ENCODE results near the gene TMPRSS3.
"Not testable (repeated sequence)": the region's sequence is repeated elsewhere in the genome, so short reads cannot be mapped to it uniquely, and the experiment has no call there.

The TMPRSS3 gene

DNA sequence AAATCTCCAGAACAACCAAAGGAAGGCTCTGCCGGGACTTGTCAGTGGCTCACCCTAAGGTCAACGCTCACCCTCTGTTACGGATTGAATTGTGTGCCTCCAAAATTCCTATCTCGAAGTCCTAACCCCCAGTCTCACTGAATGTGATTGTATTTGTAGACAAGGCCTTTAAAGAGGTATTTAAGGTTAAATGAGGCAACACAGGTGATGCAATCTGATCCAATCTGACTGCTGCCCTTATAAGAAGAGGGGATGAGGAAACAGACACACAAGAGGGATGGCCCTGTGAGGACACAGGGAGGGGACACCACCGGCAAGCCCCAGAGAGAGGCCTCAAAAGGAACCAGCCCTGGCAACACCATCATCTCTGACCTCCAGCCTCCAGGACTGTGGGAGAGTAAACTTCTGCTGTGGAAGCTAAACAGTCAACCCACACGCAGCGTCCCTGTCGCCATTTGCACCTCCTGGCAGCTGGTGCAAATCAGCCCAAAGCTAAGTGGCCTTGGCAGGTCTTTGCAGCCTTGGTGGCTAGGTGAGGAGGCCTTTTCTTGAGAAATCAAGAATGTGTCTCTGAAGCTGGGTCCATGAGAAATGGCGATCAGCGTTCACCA is 32.1 kb upstream of the TMPRSS3 start:
- no peak for DNase-seq (ENCODE audit: low read depth in 2 of 2)

DNA sequence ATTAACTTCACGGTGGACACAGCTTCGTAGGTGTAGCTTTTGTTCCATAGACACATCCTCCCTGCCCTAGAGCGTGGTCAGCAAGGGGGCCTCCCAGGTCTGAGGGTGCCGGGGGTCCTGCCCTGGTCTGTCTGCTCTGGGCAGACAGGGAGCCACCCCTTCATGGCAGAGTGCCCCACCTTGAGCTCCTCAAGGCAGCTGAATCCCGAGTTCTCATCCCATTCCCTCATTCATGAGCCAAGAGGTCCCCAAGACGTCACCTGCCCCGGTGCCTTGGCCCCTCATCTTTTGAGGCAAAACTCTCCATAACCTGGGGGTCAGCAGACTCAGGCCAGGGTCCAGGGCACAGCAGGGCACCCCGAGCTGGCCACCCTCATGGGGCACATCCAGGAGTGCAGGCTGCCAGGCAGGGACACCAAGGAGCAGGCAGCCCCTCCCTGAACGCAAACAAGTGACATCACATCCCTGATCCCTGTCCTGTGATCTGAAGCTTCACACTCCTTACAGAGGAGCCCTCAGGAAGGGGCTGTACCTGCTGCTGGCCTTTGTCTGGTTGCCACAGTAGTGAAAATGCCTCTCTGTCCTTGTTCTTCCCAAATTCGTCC is 31.1 kb upstream of the TMPRSS3 start:
- no peak for DNase-seq (ENCODE audit: low read depth in 2 of 2)

DNA sequence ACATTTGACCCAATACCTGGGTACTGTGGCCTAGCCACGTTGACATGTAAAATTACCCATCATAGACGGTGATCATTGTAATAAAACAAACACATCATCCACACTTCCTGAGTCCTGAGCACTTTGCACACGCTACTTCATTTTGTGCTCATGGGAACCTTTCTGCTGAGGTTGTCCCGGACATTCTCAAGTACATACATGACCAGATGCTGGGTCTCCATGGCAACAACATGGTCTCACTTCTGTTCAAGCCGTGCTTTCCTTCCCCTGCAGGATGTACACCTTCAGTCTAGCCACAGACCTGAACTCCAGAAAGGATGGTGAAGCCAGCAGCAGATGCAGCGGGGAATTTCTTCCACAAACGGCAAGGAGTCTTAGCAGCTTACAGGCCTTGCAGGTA is 30.6 kb upstream of the TMPRSS3 start:
- DNase-seq (ENCODE audit: low read depth in 2 of 2), result no peak

DNA sequence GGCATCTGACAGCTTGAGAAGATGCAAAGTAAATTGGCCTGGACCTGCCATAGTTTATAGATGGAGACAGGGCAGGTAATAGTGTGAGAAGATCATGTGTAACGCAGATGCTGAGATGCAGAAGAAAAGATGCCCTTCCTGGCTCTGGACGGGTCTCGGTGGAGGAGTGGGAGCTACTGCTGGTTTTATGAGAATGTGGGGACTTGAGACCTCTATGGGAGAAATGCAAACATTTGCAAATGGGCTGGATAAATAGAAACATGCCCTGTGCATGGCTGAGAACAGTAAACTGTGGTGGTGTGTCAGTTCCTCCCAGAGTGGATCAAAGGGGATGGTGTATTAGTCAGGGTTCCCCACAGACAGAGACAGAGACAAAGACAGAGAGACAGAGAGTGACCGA is 29.7 kb upstream of the TMPRSS3 start:
- no peak for DNase-seq (ENCODE audit: low read depth in 2 of 2)

DNA sequence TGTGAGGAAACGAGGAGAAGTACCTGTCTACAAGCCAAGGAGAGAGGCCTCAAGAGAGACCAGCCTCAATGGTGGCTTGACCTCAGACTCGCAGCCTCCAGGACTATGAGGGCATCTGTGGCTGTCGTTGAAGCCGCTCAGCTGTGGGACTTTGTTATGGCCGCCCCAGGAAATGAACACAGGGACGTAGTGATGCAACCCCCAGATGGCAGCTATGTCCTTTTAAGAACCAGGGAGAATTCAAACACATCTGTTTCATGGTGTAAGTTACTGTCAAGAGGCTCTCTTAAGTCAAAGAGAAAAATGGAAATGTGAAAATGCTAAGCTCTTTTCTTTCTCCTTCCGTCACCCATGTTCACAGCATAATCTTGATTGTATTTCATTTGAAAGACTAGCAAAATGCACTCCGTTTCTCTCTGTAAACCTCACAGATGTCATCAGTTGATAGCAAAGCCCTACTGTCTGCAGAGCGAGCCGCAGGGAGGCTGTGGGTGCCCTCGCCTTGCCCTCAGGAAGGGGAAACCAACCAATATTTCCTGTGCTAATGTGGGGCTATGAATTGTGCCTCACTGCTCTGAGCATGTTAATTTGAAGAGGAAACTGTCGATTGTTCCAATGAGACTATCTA is 29.2 kb upstream of the TMPRSS3 start:
- peak; percentile 54 to 64 for DNase-seq (ENCODE audit: low read depth in 2 of 2)

DNA sequence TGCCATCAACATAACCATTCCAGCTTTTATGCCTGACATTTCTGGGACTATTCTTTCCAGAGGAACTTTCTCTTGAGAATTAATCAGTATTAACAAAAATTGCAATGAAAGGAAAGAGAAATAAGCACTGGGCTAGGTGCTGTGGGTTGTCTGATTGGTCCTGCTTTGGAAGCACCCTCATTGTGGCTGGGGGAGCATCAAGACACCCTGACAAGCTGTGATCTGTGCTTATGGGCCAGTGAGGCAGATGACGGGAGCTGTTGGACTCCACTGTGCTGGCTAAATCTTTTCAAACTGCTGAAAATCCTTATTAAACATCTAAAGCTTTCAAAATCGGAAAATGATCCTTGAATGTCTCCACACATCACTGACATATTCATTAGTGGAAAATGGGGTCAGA is 27.8 kb upstream of the TMPRSS3 start:
- no peak for DNase-seq (ENCODE audit: low read depth in 2 of 2)

DNA sequence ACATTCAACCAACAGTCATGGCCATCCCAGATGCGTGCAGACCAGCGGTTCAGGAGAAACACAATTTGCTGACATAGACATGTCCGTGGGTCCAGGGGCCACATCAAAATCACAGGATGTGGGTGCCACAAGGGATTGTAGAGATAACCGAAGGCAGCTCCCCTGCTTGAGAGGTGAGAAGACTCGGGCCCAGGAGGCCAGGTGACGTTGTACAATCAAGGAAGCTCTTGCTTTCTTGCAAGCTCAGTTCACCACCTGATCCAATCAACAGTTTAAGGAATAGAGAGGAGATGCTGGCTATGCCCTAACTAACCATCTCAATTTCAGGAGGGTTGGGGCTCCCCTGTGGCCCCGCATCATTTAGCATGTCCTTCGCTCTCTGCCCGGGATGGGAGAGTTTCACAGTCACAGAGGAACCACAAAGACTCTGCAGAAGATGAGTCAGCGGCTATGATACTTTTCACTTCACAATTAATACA is 27.4 kb upstream of the TMPRSS3 start:
- no peak for DNase-seq (ENCODE audit: low read depth in 2 of 2)

DNA sequence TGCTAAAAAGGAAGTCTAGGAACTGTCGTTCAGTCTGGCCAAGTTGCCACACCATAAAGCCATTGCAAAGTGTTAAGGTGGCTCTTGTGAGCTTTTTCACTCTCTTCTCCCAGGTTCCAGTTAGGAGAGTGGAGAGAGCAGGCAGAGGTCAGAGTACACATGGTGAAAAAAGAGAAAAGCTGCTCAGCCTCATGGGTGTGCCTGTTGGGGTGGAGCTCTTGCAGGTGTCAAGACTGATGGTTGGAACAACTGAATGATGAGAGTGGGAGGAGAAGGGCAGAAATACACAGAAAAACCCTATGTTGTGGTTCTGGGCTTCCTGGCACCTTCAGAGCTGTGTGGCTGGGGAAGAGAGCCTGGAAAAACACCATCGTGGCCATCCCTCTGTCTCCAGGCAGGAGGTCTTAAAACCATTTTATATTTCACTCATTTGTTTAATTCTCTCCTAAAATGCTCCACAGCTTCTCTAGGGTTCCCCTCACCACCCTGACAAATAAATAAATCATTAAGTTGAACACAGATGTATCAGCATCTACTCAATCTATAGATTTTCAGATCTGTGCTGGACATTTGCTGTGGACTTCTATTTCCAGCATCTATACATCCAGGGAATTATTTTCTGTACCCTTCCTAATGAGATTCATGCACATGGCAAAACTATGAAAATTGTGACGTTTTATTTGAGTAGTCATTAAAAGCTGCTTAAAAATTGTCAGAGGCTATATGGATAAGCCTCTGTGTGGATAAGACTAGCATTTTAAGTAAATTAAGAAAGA is 25.4 kb upstream of the TMPRSS3 start:
- DNase-seq (ENCODE audit: low read depth in 2 of 2), result no peak

DNA sequence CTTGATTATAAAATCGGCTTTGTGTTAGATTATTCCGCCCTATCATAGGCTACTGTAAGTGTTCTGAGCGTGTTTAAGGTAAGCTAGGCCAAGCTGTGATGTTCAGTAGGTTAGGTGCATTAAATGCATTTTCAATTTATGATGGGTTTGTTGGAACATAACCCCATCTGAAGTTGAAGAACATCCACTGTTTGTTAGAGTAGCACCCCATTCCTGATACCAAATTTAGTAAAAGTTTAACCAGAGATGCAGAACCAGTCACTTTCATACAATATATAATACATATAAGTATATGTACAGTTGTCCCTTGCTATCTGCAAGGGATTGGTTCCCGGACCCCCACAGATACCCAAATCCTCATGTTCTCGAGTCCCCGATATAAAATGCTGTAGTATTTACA is 24.0 kb upstream of the TMPRSS3 start:
- no peak for DNase-seq (ENCODE audit: low read depth in 2 of 2)

DNA sequence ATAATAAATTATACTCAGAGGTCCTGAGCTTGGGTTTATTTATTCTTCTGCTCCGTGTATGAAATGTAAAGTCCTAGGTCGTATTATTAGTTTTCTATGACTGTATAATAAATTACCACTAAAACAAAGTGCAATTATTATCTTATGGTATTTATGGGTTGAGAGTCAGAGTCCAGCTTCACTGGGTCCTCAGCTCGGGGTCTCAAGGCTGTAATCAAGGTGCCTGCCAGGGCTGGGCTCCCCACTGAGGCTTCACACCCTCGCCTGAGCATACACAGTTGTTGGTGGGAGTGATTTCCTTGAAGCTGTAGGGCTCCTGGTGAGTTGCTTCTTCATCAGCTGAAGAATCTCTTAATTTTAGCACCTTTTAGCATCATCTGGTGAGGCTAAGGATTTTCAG is 23.0 kb upstream of the TMPRSS3 start:
- no peak for DNase-seq (ENCODE audit: low read depth in 2 of 2)

DNA sequence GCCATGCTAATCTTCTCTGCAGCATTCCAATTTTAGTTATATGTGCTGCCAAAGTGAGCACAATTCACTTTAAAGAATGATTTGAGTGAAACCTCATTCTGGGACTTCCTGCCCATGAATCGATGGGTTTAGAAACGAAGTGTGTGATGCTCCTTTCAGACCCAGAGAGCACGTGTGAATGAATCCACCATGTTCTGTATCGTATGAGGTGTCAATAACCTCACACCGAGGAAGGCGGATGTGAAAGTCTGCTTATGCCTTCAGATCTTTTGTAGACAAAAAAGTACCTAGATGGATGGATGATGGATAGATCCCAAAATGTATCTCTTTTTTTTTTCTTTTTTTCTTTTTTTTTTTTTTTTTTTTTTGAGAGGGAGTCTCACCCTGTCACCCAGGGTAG is 21.7 kb upstream of the TMPRSS3 start:
- no peak for DNase-seq (ENCODE audit: low read depth in 2 of 2)

DNA sequence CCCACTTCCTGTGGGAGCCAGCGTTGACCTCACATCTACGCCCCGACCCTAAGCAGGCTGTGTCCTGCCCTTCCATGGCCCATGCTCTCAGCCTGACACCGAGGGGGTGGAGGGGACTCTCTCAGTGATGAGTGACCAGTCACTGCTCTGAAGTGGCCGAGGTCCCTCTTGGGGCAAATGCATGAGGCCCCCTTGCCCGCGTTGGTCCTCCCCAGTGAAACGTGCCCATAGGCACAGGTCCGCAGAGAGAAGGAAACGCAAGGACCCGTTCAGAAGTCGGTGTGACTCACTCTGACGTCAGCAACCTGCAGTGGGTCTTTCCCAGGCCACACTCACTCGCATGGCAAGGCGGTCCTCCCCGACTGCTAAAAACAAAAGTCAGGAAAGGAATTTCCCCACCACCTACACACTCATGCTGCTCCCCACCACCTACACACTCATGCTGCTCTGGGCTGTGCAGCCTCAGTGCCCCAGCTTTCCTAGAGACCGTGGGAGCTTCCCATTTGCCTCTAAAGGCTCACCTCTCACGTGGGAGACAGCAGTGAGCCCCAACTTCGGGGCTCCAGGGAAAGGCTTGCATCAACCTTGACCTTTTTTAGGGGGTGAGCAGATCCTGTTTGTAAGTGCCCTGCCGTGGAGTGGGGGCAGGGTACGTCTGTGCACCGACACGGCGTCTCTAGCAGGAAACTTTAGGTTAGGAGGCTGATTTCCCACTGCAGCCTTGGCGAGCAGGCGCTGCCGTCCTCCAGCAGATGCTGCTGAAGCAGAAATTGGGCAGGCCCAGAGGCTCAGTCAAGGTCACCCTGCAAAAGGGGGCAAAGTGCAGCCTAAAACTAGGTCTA is 19.3 kb upstream of the TMPRSS3 start:
- peak; percentile 83 to 93 for DNase-seq (ENCODE audit: low read depth in 2 of 2)

DNA sequence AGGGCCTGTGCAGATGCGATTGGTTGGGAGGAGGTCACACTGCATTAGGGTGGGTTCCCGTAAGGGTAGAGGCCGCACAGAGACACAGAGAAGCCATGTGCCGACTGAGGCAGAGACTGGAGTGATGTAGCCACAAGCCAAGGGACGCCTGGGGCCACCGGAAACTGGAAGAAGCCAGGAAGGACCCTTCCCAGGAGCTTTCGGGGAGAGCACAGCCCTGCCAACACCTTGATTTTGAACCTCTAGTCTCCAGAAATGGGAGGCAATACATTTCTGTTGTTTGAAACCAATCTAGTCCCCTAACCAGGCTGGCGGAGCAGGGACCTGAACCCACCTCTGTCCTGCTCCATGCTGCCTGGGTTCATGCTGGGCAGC is 18.7 kb upstream of the TMPRSS3 start:
- no peak for DNase-seq (ENCODE audit: low read depth in 2 of 2)

DNA sequence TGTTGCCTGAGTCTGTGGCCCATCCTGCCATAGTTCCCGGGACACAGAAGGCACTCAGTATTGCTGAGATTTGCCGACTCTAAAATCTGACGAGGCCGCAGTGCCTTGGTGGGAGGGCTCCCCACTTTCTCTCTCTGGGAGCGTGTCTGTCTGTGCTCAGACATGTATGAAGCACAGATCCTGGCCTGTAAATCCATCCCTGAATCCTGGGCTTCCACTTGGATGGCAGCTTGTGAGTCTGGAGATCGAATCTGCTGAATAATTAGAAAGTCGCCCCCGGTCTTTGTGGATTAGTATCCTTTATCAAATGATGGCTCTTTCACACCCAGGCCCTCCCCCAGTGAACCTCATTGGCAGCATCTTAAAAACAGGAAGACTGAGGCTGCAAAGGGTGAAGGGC is 18.2 kb upstream of the TMPRSS3 start:
- no peak for DNase-seq (ENCODE audit: low read depth in 2 of 2)

DNA sequence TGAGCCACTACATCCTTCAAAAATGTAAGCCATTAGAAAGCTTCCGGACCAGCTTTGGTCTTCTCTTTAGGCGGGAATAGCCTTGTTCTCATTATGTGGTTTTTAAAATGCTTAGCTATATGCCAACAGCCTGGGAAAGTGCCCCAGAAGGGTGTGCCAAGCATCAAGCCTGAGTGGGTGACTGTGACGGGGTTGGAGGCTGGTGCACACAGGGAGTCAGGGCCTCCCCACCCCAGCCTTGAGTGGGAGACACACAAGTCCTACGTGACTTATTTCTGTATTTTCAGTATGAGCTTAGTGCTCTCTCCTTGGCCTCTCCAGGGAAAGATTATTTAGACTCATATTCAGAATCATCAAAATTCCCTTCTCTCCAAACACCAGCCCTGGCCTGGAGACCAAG is 17.6 kb upstream of the TMPRSS3 start:
- DNase-seq (ENCODE audit: low read depth in 2 of 2), result no peak

DNA sequence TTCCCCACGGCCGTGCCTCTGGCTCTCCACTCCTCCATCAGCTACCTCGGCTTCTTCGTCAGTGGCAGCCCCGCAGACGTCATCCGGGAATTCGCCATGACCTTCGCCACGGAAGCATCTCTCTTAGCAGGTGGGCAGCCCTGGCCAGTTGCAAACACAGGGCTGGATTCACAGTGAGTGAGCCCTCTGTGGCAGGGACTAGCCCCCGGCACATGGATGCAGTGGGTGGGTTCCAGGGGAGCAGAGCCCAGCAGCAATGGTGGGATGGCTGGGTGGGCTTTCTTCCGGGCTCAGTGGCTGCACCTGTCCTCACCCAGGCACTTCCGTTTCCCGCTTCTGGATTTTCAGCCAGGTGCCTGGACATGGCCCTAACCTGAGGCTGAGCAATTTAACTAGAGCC is 17.2 kb upstream of the TMPRSS3 start:
- DNase-seq (ENCODE audit: low read depth in 2 of 2), result no peak

DNA sequence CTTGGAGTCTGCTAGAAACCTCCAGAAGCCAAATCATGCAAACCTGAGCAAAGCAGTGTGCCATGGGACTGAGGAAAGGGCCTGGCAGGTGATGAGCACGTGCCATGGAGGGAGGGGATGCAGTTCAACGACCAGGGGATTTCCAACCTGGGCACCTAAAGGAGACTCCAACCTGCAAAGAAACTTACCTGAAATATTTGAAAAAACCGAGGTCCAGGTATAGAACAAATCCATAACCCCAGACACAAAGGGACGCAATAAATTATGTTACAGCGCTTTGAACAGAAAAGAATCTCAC is 16.7 kb upstream of the TMPRSS3 start:
- DNase-seq (ENCODE audit: low read depth in 2 of 2), result no peak

DNA sequence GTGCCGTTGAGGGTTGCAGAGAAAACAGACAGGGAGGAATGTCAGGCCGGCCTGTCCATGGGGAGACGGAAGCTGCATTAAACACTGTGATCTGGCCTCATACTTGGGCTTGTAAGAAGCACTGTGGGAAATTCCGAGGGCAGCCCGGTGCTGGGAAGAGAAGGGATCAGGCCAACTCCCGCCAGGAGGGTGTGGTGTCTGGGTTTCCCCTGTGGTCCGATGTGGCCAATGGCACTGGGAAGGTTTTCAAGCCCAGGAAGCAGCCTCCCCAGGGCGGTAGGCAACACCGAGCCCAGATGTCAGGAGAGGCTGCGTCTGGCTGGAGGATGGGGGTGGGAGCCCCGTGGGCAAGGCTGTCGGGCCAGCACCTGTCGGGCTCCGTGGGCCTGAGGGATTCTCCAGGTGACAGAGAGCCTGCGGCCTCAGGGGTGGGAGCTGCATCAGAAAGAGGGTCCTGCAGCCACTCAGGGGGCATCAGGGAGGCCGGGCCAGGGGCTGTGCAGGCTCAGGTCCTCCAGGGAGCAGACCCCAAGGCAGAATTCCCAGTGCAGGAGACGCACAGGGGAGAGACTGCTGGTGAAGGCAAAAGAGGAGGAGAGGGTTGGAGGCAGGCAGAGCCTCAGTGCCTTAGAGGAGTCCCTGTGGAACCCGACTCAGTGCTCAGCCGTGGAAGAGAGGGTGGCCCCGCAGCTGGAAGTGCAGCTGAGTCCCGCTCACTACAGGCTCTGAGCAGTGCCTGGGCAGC is 16.2 kb upstream of the TMPRSS3 start:
- no peak for DNase-seq (ENCODE audit: low read depth in 2 of 2)

DNA sequence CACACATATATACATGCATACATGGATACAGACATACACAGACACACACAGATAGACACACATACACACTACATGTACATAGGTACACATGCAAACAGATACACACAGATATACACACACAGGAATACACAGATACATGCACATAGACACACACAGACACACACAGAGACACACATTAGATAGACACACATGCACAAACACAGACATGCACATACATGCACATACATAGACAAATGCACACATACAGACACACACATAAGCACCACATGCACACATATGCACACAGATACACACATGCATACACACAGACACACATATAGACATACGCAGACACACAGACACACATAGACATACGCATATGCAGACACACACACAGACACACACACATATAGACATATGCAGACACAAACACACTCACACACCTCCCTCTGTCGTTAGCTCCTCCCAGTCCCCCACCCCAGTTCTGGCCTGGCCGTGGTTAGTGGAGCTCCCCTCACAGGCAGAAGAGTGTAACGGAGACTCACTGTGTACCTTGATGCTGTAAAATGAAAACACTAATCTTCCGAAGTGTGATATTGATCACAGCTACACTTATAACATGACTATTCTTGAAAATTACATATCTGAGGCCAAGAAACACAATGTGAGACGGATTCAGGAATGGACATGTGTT is 15.5 kb upstream of the TMPRSS3 start:
- no peak for DNase-seq (ENCODE audit: low read depth in 2 of 2)

DNA sequence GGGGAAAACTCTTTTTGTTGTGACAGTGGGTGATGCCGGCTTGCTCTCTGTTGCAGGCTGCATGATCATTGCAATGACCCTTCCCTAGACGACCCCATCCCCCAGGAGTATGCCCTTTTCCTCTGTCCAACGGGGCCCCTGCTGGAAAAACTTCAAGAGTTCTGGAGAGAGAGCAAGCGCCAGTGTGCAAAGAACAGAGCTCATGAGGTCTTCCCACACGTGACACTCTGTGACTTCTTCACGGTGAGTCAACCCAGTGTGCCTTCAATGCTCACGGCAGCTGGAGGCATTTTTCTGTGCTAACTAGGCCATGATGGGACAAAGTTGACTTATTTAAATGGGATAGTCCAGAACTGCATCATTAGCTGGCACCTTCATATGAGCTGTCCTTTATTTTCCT is 13.5 kb upstream of the TMPRSS3 start:
- DNase-seq (ENCODE audit: low read depth in 2 of 2), result no peak

DNA sequence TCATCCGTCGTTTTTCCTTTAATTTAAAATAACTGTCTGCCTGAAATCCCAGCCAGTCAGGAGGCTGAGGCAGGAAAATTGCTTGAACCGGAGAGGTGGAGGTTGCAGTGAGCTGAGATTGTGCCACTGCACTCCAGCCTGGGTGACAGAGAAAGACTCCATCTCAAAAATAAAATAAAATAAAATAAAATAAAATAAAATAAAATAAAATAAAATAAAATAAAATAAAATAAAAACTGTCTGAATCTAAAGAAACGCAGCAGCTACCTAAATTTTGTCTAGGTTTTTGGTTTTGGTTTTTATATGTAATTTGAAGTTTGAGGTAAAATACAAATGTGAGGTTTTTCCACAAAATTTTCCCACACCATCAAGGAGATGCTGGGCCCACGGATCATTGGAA is 12.9 kb upstream of the TMPRSS3 start:
- not testable (repeated sequence) for DNase-seq (ENCODE audit: low read depth in 2 of 2)

All from activated CD8-positive, alpha-beta memory T cell treated with anti-CD3 and anti-CD28 coated beads for 4 hours (primary cell).